Measurements from ENCODE around the gene HYAL1.
A peak's percentile ranks its signal among the peaks of the same experiment; 100 is the strongest.

DNA sequence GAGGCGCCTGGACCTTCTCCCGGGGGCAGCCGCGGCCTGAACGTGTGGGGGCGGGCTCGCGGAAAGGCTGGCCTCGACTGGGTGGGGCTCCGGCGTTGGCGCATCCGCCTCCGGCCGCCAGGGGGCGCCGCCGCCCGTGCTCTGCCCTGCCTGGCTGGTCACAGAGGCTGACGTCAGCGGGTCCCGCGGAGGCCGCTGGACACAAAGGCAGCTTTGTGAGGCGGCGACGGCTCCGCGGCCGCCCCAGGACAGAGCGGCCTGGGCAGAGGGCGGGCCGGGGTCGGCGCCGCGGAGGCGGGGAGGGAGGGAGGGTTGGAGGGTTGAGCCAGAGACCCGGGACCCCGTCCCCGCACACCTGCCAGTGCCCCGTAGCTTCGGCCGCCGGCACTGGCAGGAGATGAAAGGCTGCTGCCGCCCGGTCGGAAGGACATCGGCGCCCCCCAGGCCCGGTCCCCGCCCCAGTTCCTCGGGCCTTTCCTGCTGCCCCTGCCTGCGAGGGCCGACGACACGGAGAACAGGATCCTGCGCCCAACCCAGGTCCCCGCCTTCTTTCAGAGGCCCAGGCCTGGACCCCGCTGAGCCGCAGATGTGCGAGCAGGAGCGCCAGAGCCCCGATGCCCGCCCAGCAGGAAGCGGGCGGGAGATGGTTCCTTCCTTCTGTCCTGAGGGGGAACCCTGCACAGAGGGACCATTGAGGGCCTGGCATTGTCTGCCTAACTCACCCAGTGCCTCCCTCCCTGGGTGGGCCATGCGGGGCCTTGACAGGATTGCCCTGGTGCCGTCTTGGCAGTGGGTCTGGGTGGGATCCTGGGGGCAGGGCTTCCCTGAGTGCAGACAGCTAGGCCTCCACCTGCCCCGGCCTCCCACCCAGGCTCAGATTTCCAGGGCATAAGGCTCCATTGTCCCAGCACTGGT, 43.1 kb downstream of the HYAL1 start:
- no peak for TF ChIP-seq NFRKB (IDR thresholded peaks at IDR 0.05)
- 0 out of 2 replicates have a peak, but pooled peaks have one; percentile 30 for TF ChIP-seq ARNT (IDR thresholded peaks at IDR 0.05)
- TF ChIP-seq CTBP1 (IDR thresholded peaks at IDR 0.05; ENCODE audit: borderline replicate concordance), result no peak
- TF ChIP-seq, protein P1, sequence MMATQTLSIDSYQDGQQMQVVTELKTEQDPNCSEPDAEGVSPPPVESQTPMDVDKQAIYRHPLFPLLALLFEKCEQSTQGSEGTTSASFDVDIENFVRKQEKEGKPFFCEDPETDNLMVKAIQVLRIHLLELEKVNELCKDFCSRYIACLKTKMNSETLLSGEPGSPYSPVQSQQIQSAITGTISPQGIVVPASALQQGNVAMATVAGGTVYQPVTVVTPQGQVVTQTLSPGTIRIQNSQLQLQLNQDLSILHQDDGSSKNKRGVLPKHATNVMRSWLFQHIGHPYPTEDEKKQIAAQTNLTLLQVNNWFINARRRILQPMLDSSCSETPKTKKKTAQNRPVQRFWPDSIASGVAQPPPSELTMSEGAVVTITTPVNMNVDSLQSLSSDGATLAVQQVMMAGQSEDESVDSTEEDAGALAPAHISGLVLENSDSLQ (IDR thresholded peaks at IDR 0.05), result no peak
- no peak for TF ChIP-seq FOXK2 (IDR thresholded peaks at IDR 0.05)
- no peak for TF ChIP-seq BHLHE40 (IDR thresholded peaks at IDR 0.05; ENCODE audit: borderline replicate concordance)
- TF ChIP-seq SP1 (IDR thresholded peaks at IDR 0.05), result no peak
- TF ChIP-seq FOXM1 (IDR thresholded peaks at IDR 0.05; ENCODE audit: borderline replicate concordance), result no peak
- no peak for TF ChIP-seq TARDBP (IDR thresholded peaks at IDR 0.05)
- TF ChIP-seq L3MBTL2 (conservative IDR thresholded peaks at IDR 0.05), result no peak; the same call in 1 of the 2 replicates
- TF ChIP-seq LEF1 (IDR thresholded peaks at IDR 0.05; ENCODE audit: borderline replicate concordance), result no peak

Data from HEK293T (cell line).